Germinal center (tissue), 1 donor: ENCODE data around the gene PCDHGA7.
A peak's percentile ranks its signal among the peaks of the same experiment; 100 is the strongest.
"Not testable (repeated sequence)": the region's sequence is repeated elsewhere in the genome, so short reads cannot be mapped to it uniquely, and the experiment has no call there.

ENCODE experiments used
- DNase-seq: peaks from one replicate; pipeline ENCODE4 v3.0.0; 2012; ENCODE audit warnings: mixed read lengths, low spot score

Gene PCDHGA7

GRCh38 chr5:141382469-141383294, at the start of gene PCDHGA7:
Gene PCDHGA7, plus strand, starts transcription at chr5:141382742. Its CDS starts 158 bp downstream, at chr5:141382900.
- DNase-seq: peak; percentile 24

GRCh38 chr5:141338538-141339306, 43.8 kb upstream of the PCDHGA7 start, which contains the start of gene PCDHGA2:
Gene PCDHGA2, plus strand, starts transcription at chr5:141338760.
- peak; percentile 64 for DNase-seq

GRCh38 chr5:141340781-141341354, 41.7 kb upstream of the PCDHGA7 start:
- DNase-seq: not testable (repeated sequence)

GRCh38 chr5:141342773-141343172, 39.8 kb upstream of the PCDHGA7 start:
- no peak for DNase-seq

GRCh38 chr5:141343242-141343952, 39.1 kb upstream of the PCDHGA7 start, which contains the start of gene PCDHGA3:
Gene PCDHGA3, plus strand, starts transcription at chr5:141343829. Its CDS starts 205 bp downstream, at chr5:141344034.
- peak; percentile 37 for DNase-seq

DNA sequence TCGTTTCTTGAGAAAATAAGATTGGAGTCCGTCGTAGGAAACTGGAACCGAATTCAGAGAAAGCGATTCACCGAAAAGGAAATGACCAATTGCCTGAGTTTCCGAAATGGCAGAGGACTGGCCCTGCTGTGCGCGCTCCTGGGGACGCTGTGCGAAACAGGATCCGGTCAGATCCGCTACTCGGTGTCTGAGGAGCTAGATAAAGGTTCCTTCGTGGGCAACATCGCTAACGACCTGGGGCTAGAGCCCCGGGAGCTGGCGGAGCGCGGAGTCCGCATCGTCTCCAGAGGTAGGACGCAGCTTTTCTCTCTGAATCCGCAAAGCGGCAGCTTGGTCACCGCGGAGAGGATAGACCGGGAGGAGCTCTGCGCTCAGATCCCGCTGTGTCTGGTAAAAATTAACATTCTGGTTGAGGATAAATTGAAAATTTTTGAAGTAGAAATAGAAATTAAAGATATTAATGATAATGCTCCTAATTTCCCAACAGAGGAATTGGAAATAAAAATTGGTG, 38.5 kb upstream of the PCDHGA7 start:
- DNase-seq: no peak

DNA sequence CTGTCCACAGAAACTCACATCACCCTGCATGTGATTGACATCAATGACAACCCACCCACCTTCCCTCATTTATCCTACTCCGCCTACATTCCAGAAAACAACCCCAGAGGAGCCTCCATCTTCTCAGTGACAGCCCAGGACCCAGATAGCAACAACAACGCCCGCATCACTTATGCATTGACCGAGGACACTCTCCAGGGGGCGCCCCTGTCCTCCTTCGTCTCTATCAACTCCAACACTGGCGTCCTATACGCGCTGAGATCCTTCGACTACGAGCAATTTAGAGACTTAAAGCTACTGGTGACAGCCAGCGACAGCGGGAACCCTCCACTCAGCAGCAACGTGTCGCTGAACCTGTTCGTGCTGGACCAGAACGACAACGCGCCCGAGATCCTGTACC, 37.2 kb upstream of the PCDHGA7 start:
- no peak for DNase-seq

- not testable (repeated sequence) for DNase-seq
These were observed 36.5 kb upstream of the PCDHGA7 start for GRCh38 chr5:141346017-141346416.

DNA sequence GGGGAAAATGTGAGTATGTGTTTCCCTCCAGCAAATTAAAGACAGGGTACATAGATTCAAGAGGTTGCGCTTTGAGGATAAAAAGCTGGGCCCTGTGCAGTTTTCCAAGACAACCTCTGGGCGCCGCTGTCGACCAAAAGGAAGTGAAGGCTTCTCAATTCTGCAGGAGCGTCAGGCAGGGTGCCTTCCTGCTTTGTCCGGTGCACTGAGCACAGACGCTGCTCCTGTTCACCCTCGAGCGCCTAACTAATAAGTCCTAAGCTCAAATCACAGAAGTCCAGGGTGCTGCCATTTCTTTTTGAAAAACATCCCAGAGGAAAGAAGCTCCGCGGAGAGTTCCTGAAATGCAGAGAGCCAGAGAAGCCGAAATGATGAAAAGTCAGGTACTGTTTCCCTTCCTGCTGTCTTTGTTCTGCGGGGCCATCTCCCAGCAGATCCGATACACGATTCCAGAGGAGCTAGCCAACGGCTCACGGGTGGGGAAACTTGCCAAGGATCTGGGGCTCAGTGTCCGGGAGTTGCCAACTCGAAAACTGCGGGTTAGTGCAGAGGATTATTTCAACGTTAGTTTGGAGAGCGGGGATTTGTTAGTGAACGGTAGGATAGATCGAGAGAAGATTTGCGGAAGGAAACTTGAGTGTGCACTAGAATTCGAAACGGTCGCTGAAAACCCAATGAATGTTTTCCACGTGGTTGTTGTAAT, 32.5 kb upstream of the PCDHGA7 start, which contains the start of gene PCDHGB1:
PCDHGB1 (plus strand) TSS at position 183 of the 703 bp plus-strand sequence; CDS start at position 345, 162 bp downstream.
- peak; percentile 74 for DNase-seq

- DNase-seq: no peak
These were observed 31.0 kb upstream of the PCDHGA7 start for GRCh38 chr5:141351591-141351990.

DNA sequence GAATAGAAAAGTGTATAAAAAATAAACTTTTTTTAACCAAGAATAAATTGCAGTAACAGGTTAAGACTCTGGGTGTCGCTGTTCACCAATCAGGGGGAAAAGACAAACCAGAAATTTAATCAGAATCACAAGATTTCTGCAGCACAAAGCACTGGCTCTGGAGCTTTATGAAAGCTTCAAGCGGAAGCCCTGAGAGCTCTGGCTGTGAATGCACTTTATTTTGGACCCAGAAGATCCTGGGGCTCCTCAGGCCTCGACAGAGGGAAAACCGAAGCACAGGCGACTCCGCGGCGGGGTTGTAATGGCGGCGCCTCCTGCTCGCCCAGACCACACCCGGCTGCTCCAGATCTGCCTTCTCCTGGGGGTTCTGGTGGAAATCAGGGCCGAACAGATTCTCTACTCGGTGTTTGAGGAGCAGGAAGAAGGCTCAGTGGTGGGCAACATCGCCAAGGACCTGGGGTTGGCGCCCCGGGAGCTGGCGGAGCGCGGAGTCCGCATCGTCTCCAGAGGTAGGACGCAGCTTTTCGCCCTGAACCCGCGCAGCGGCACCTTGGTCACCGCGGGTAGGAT, 27.6 kb upstream of the PCDHGA7 start, which contains the start of gene PCDHGA4:
PCDHGA4 (plus strand) TSS at position 122 of the 570 bp plus-strand sequence; CDS start at position 209, 87 bp downstream.
- no peak for DNase-seq

DNA sequence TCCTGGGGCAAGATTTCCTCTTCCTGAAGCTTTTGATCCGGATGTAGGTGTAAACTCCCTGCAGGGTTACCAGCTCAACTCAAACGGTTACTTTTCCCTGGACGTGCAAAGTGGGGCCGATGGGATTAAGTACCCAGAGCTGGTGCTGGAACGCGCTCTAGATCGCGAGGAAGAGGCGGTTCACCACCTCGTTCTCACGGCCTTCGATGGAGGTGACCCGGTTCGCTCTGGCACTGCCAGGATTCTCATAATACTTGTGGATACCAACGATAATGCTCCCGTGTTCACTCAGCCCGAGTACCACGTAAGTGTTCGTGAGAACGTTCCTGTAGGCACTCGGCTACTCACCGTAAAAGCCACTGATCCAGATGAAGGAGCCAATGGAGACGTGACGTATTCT, 26.9 kb upstream of the PCDHGA7 start:
- no peak for DNase-seq

DNA sequence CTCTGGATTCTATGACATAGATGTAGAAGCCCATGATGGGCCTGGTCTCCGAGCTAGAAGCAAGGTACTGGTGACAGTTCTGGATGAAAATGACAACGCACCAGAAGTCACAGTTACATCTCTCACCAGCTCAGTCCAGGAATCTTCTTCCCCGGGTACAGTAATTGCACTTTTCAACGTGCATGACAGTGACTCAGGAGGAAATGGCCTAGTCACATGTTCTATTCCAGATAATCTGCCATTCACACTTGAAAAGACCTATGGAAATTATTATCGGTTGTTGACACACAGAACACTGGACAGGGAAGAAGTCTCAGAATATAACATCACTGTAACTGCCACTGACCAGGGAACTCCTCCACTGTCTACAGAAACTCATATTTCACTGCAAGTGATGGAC, 26.4 kb upstream of the PCDHGA7 start:
- DNase-seq: no peak

- DNase-seq: no peak
These were observed 25.6 kb upstream of the PCDHGA7 start for GRCh38 chr5:141356950-141357349.

DNA sequence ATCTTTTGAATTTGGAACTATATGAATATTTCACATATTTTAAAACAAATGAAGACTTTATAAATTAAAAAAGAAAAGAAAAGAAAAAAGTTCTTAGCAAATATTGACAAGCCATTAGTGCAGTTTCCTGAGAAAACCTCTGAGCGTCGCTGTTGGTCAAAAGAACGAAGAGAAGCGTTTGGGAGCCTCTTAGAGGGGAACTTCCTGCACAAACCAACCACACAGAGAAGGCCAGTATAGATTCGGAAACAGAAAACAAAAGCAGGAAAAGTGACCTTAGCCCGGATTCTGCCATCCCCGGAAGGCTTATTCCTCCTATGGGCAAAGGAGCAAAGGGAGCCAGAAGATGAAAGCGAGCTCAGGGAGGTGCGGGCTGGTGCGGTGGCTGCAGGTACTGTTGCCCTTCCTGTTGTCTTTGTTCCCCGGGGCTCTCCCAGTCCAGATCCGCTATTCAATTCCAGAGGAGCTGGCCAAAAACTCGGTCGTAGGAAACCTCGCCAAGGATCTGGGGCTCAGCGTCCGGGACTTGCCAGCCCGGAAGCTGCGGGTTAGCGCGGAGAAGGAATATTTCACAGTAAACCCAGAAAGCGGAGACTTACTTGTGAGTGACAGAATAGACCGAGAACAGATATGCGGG, 22.6 kb upstream of the PCDHGA7 start, which contains the start of gene PCDHGB2:
PCDHGB2 (plus strand) TSS at position 205 of the 637 bp plus-strand sequence; CDS start at position 347, 142 bp downstream.
- peak; percentile 70 for DNase-seq

DNA sequence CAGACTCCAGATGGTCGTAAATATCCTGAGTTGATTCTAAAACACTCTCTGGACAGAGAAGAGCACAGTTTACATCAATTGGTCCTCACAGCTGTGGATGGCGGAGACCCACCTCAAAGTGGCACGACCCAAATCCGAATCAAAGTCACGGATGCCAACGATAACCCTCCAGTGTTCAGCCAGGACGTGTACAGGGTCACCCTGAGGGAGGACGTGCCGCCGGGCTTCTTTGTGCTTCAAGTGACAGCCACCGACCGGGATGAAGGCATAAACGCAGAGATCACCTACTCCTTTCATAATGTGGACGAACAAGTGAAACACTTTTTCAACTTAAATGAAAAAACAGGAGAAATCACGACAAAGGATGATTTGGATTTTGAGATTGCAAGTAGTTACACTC, 21.9 kb upstream of the PCDHGA7 start:
- no peak for DNase-seq

GRCh38 chr5:141362719-141363118, 19.8 kb upstream of the PCDHGA7 start:
- DNase-seq: peak; percentile 27

DNA sequence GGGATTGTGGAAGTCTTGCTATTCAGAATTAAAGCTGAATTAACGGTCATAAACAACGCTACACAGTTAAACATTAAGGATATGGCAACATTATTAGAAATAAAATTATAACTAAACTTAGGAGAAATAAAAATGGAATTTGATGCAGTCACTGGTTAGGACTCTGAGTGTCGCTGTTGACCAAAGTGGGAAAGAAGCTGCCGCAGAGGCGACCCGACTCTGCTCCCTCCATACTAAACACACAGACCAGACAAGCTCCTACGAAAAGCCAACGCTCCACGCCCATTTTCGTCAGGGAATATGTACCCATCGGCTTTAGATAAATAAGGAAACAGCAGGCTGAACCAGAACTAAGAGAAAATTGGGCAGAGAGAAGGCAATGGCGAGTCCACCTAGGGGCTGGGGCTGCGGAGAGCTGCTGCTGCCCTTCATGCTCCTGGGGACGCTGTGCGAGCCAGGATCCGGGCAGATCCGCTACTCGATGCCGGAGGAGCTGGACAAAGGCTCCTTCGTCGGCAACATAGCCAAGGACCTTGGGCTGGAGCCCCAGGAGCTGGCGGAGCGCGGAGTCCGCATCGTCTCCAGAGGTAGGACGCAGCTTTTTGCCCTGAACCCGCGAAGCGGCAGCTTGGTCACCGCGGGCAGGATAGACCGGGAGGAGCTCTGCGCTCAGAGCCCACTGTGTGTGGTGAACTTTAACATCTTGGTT, 18.4 kb upstream of the PCDHGA7 start, which contains the start of gene PCDHGA5:
PCDHGA5 (plus strand) TSS at position 211 of the 709 bp plus-strand sequence; CDS start at position 380, 169 bp downstream.
- DNase-seq: no peak
